ENCODE measurements around the gene NOP14. TPM values are rescaled to one million over a fixed set of nuclear protein-coding genes. Genes with fewer than 3 reads are reported as not detected.
"Not testable (repeated sequence)": the region's sequence is repeated elsewhere in the genome, so short reads cannot be mapped to it uniquely, and the experiment has no call there.

NOP14 gene
- total RNA-seq, 2 donors from 2014 or later = 6.6 to 21.0 TPM

DNA sequence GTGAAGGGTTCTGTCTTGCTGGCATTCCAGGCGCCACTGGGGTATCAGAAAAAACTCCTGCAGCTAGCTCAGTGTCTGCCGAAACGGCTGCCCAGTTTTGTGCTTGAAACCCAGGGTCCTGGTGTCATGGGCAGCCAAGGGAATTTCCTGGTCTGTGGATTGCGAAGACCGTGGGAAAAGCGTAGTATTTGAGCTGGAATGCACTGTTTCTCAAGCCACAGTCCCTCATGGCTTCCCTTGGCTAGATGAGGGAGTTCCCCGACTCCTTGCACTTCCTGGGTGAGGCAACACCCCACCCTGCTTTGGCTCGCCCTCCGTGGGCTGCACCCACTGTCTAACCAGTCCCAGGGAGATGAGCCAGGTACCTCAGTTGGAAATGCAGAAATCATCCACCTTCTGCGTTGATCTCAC is 40.1 kb downstream of the NOP14 start:
- TF ChIP-seq, protein P1, sequence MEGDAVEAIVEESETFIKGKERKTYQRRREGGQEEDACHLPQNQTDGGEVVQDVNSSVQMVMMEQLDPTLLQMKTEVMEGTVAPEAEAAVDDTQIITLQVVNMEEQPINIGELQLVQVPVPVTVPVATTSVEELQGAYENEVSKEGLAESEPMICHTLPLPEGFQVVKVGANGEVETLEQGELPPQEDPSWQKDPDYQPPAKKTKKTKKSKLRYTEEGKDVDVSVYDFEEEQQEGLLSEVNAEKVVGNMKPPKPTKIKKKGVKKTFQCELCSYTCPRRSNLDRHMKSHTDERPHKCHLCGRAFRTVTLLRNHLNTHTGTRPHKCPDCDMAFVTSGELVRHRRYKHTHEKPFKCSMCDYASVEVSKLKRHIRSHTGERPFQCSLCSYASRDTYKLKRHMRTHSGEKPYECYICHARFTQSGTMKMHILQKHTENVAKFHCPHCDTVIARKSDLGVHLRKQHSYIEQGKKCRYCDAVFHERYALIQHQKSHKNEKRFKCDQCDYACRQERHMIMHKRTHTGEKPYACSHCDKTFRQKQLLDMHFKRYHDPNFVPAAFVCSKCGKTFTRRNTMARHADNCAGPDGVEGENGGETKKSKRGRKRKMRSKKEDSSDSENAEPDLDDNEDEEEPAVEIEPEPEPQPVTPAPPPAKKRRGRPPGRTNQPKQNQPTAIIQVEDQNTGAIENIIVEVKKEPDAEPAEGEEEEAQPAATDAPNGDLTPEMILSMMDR (IDR thresholded peaks at IDR 0.05) = no peak
- no peaks in the 10 kb centered on the region for H3K4me1 ChIP-seq (ENCODE audit: control insufficient read depth in 1 of 2, low read depth in 2 of 2)
- no peak for DNase-seq (ENCODE audit: low spot score)
- no peak for ATAC-seq (ENCODE audit: insufficient number of reproducible peaks, low FRiP score, low read depth)
- no peak overlapping the region for H3K4me3 ChIP-seq
- no peaks in the 10 kb centered on the region for H3K9me3 ChIP-seq
- no peaks in the 10 kb centered on the region for H3K27me3 ChIP-seq (replicated peaks; ENCODE audit: insufficient read depth)
- no peak overlapping the region for H3K27ac ChIP-seq
- H3K36me3 ChIP-seq = peaks cover 30% of the 10 kb centered on the region

DNA sequence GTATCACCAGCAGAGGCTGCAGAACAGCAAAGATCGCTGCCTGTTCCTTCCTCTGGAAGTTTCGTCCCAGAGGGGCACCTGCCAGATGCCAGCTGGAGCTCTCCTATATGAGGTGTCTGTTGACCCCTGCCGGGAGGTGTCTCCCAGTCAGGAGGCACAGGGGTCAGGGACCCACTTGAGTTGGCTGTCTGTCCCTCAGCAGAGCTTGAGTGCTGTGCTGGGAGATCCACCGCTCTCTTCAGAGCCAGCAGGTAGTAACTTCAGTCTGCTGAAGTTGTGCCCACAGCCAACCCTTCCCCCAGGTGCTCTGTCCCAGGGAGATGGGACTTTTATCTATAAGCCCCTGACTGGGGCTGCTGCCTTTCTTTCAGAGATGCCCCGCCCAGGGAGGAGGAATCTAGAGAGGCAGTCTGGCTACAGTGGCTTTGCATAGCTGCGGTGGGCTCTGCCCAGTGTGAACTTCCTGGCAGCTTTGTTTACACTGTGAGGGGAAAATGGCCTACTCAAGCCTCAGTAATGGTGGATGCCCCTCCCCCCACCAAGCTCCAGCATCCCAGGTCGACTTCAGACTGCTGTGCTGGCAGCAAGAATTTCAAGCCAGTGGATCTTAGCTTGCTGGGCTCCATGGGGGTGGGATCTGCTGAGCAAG is 40.6 kb downstream of the NOP14 start:
- H3K4me1 ChIP-seq (ENCODE audit: control insufficient read depth in 1 of 2, low read depth in 2 of 2); H3K9me3 ChIP-seq; DNase-seq (ENCODE audit: low spot score); H3K4me3 ChIP-seq; H3K27me3 ChIP-seq (replicated peaks; ENCODE audit: insufficient read depth); ATAC-seq (ENCODE audit: insufficient number of reproducible peaks, low FRiP score, low read depth); H3K27ac ChIP-seq: not testable (repeated sequence)
- H3K36me3 ChIP-seq = peaks cover 28% of the 10 kb centered on the region

DNA sequence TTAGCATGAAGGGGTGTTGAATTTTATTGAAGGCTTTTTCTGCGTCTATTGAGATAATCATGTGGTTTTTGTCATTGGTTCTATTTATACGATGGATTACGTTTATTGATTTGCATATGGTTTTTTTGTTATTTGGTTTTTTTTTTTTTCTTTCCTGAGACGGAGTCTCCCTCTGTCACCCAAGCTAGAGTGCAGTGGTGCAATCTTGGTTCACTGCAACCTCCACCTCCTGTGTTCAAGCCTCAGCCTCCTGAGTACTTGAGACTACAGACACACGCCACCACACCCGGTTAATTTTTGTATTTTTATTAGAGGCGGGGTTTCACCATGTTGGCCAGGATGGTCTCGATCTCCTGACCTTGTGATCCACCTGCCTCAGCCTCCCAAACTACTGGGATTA is 44.5 kb downstream of the NOP14 start:
- not testable (repeated sequence) for DNase-seq (ENCODE audit: low spot score); H3K27ac ChIP-seq; ATAC-seq (ENCODE audit: insufficient number of reproducible peaks, low FRiP score, low read depth); H3K9me3 ChIP-seq; H3K4me1 ChIP-seq (ENCODE audit: control insufficient read depth in 1 of 2, low read depth in 2 of 2); H3K27me3 ChIP-seq (replicated peaks; ENCODE audit: insufficient read depth); H3K4me3 ChIP-seq
- peaks cover 24% of the 10 kb centered on the region for H3K36me3 ChIP-seq

DNA sequence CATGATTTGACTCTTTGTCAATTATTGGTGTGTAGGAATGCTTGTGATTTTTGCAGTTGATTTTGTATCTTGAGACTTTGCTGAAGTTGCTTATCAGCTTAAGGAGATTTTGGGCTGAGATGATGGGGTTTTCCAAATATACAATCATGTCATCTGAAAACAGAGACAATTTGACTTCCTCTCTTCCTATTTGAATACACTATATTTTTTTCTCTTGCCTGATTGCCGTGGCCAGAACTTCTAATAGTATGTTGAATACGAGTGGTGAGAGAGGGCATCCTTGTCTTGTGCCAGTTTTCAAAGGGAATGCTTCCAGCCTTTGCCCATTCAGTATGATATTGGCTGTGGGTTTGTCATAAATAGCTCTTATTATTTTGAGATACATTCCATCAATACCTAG is 44.9 kb downstream of the NOP14 start:
- not testable (repeated sequence) for H3K4me3 ChIP-seq; H3K27me3 ChIP-seq (replicated peaks; ENCODE audit: insufficient read depth); H3K27ac ChIP-seq; DNase-seq (ENCODE audit: low spot score); ATAC-seq (ENCODE audit: insufficient number of reproducible peaks, low FRiP score, low read depth); H3K9me3 ChIP-seq; H3K4me1 ChIP-seq (ENCODE audit: control insufficient read depth in 1 of 2, low read depth in 2 of 2)
- peaks cover 29% of the 10 kb centered on the region for H3K36me3 ChIP-seq

DNA sequence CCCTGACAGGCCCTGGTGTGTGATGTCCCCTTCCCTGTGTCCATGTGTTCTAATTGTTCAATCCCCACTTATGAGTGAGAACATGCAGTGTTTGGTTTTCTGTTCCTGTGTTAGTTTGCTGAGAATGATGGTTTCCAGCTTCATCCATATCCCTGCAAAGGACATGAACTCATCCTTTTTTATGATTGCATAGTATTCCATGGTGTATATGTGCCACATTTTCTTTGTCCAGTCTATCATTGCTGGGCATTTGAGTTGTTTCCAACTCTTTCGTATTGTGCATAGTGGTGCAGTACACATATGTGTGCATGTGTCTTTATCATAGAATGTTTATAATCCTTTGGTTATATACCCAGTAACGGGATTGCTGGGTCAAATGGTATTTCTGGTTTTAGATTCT is 46.5 kb downstream of the NOP14 start:
- H3K27me3 ChIP-seq (replicated peaks; ENCODE audit: insufficient read depth); H3K27ac ChIP-seq; H3K4me3 ChIP-seq; H3K4me1 ChIP-seq (ENCODE audit: control insufficient read depth in 1 of 2, low read depth in 2 of 2); DNase-seq (ENCODE audit: low spot score); ATAC-seq (ENCODE audit: insufficient number of reproducible peaks, low FRiP score, low read depth); H3K9me3 ChIP-seq: not testable (repeated sequence)
- peaks cover 45% of the 10 kb centered on the region for H3K36me3 ChIP-seq

DNA sequence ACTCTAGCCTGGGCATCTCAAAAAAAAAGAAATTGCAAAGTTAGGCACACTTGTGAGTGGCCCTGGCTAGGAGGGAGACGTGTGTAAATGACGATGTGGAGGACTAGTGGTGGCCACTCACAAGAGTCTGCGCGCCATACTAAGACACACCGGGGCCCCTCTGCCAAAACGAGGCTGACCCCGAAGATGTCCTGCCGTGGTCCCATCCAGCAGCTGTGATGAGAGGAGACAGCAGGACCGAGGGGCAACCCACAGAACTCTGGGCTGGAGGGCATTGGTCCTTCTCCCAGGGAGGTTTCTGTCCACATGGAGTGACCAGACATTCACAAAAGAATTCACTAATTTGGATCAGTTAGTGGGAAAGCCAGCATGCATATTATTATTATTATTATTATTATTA is 47.4 kb downstream of the NOP14 start:
- no peak overlapping the region for H3K4me3 ChIP-seq
- peaks cover 49% of the 10 kb centered on the region for H3K36me3 ChIP-seq
- H3K4me1 ChIP-seq (ENCODE audit: control insufficient read depth in 1 of 2, low read depth in 2 of 2) = no peaks in the 10 kb centered on the region
- H3K27me3 ChIP-seq (replicated peaks; ENCODE audit: insufficient read depth) = no peaks in the 10 kb centered on the region
- TF ChIP-seq, protein P1 (IDR thresholded peaks at IDR 0.05) = no peak
- H3K27ac ChIP-seq = no peak overlapping the region
- ATAC-seq (ENCODE audit: insufficient number of reproducible peaks, low FRiP score, low read depth) (no peak), DNase-seq (ENCODE audit: low spot score) (no peak)
- no peaks in the 10 kb centered on the region for H3K9me3 ChIP-seq

DNA sequence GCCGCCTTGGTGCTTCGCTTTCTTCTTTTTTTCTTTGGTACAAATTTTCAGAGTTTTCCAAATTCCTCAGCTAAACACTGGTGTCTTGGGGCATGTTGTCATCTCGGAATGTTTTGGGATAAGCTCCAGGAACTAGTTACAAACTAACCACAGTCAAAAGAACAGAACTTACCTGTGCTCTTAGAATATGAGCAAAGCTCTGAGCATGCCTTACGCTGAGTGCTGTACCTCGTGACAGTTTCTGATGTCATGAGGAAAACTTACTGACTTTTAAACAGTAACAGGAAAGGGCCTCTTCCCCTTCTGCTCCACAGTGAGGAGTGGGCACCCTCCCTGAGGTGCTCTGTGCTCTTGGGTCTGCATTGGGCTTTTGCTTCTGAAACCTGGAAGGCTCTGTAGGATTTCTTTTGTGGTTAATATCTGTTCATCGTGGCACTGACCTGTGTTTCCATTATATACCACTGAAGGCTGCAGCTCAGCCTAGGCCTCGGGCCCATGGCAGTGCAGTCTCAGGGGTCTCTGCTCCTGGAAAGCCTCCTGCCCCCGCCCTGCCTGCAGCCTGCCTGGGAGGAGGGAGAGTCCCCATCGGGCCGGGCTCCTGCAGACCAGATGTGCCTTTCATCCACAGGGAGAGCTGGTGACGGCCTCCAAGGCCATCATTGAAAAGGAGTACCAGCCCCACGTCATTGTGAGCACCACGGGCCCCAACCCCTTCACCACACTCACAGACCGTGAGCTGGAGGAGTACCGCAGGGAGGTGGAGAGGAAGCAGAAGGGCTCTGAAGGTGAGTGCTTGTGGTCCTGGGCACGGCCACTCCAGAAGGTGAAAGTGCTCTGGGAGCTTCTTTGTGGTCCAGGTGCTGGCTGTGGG is 48.7 kb downstream of the NOP14 start:
- no peak overlapping the region for H3K4me3 ChIP-seq
- TF ChIP-seq, protein P1 (IDR thresholded peaks at IDR 0.05) = no peak
- ATAC-seq (ENCODE audit: insufficient number of reproducible peaks, low FRiP score, low read depth) (no peak), DNase-seq (ENCODE audit: low spot score) (no peak)
- no peaks in the 10 kb centered on the region for H3K9me3 ChIP-seq
- no peaks in the 10 kb centered on the region for H3K27me3 ChIP-seq (replicated peaks; ENCODE audit: insufficient read depth)
- H3K4me1 ChIP-seq (ENCODE audit: control insufficient read depth in 1 of 2, low read depth in 2 of 2) = no peaks in the 10 kb centered on the region
- H3K27ac ChIP-seq = no peak overlapping the region
- H3K36me3 ChIP-seq = peaks cover 58% of the 10 kb centered on the region

Data from thoracic aorta (tissue), 2 donors.